Measurements from ENCODE around the gene PRDM15. TPM values are rescaled to one million over a fixed set of nuclear protein-coding genes. Genes with fewer than 3 reads are reported as not detected.

PRDM15 gene
- total RNA-seq, 1 experiment from 2014 or later: 9.9 TPM

- peak overlapping the region in 1 of 3 experiments; percentile 79; a peak in 2 of 7 replicates for H3K27ac Mint-ChIP-seq
- Histone ChIP-seq H3K79me2 (ENCODE audit: insufficient read depth, low read length) (no peaks in the 10 kb centered on the region), H2BK5ac (ENCODE audit: insufficient read length, low read length) (no peak overlapping the region), H4K91ac (ENCODE audit: insufficient read length, low read depth, low read length) (no peak overlapping the region), H2BK120ac (ENCODE audit: low read depth, low read length, poor library complexity, severe bottlenecking) (no peak overlapping the region), H3K4me1 (ENCODE audit: insufficient read depth, low read length) (no peaks in the 10 kb centered on the region), H3K23ac (ENCODE audit: insufficient read length, low read depth, low read length) (no peak overlapping the region), H2BK20ac (ENCODE audit: low read depth, low read length, poor library complexity, severe bottlenecking) (no peak overlapping the region), H4K20me1 (ENCODE audit: control insufficient read depth, insufficient read depth, insufficient read length) (no peaks in the 10 kb centered on the region), H2BK15ac (ENCODE audit: low read depth, low read length) (no peak overlapping the region), H2AK5ac (ENCODE audit: insufficient read length, low read length) (no peak overlapping the region), H3K4me2 (ENCODE audit: insufficient read depth, insufficient read length, low read length) (no peak overlapping the region), H3K14ac (ENCODE audit: insufficient read depth, low read length) (no peak overlapping the region), H2AFZ (ENCODE audit: low read length) (no peak overlapping the region), H4K5ac (ENCODE audit: insufficient read length, low read depth, low read length) (no peak overlapping the region), H3K56ac (ENCODE audit: insufficient read length, low read depth, low read length) (no peak overlapping the region), H4K8ac (replicated peaks; ENCODE audit: insufficient read length, low read depth, low read length) (no peak overlapping the region), H3K79me1 (ENCODE audit: insufficient read depth, low read depth, low read length, poor library complexity, severe bottlenecking) (no peaks in the 10 kb centered on the region), H3K9ac (ENCODE audit: extremely low read depth, insufficient read length, low read length) (no peak overlapping the region), H3K4ac (ENCODE audit: low read depth, low read length) (no peak overlapping the region), H3K27ac (ENCODE audit: insufficient read length, low read depth, low read length) (no peak overlapping the region), H3K9me3 (ENCODE audit: control insufficient read depth, low read depth, low read length) (no peaks in the 10 kb centered on the region), H3K18ac (ENCODE audit: insufficient read length, low read depth, low read length) (no peak overlapping the region), H3K27me3 (ENCODE audit: insufficient read depth, low read length) (no peaks in the 10 kb centered on the region), H3T11ph (ENCODE audit: low read length) (no peak overlapping the region), H3K23me2 (ENCODE audit: insufficient read length, low read depth, low read length, poor library complexity, severe bottlenecking) (no peaks in the 10 kb centered on the region), H2BK12ac (ENCODE audit: insufficient read length, low read depth, low read length) (no peak overlapping the region)
- TF ChIP-seq, protein P1, sequence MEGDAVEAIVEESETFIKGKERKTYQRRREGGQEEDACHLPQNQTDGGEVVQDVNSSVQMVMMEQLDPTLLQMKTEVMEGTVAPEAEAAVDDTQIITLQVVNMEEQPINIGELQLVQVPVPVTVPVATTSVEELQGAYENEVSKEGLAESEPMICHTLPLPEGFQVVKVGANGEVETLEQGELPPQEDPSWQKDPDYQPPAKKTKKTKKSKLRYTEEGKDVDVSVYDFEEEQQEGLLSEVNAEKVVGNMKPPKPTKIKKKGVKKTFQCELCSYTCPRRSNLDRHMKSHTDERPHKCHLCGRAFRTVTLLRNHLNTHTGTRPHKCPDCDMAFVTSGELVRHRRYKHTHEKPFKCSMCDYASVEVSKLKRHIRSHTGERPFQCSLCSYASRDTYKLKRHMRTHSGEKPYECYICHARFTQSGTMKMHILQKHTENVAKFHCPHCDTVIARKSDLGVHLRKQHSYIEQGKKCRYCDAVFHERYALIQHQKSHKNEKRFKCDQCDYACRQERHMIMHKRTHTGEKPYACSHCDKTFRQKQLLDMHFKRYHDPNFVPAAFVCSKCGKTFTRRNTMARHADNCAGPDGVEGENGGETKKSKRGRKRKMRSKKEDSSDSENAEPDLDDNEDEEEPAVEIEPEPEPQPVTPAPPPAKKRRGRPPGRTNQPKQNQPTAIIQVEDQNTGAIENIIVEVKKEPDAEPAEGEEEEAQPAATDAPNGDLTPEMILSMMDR (conservative IDR thresholded peaks at IDR 0.05): no peak
- no peaks in the 10 kb centered on the region for H3K9me3 Mint-ChIP-seq
- no peaks in the 10 kb centered on the region for H3K27me3 Mint-ChIP-seq (ENCODE audit: low read depth)
- no CpG with 5 or more reads among the region's 9 CpGs for WGBS (ENCODE audit: extremely low coverage, insufficient read length, low lambda C conversion rate)
- DNase-seq: no peak
- no peak overlapping the region for H3K4me3 Mint-ChIP-seq
- 0 out of 4 replicates have a peak, but pooled peaks cover 0 to 4% of the 10 kb centered on the region in 2 experiments for H3K4me1 Mint-ChIP-seq
- H3K36me3 Mint-ChIP-seq (ENCODE audit: insufficient read depth in 1 of 3, low read depth in 3 of 3): peaks cover 14 to 27% (median 20%) of the 10 kb centered on the region in 3 experiments
Measured at GRCh38 chr21:41850085-41850484, 29.1 kb downstream of the PRDM15 start.

Data from H9 (cell line).